GM12875 (cell line): ENCODE measurements around the gene KCNG2.

Experiments used
- H3K4me3 ChIP-seq: one replicate; pipeline ENCODE4 v1.5.1; 2011; ENCODE audit warnings: low read depth, low read length, control low read depth
- TF ChIP-seq, protein P1 (sequence below): IDR thresholded peaks from 2 replicates; pipeline ENCODE4 v1.5.1; 2011; ENCODE audit warnings: low read depth, mild to moderate bottlenecking, control low read depth, inconsistent platforms, low read length, moderate library complexity, borderline replicate concordance; ENCODE audit not compliant: insufficient read depth

Gene KCNG2

DNA sequence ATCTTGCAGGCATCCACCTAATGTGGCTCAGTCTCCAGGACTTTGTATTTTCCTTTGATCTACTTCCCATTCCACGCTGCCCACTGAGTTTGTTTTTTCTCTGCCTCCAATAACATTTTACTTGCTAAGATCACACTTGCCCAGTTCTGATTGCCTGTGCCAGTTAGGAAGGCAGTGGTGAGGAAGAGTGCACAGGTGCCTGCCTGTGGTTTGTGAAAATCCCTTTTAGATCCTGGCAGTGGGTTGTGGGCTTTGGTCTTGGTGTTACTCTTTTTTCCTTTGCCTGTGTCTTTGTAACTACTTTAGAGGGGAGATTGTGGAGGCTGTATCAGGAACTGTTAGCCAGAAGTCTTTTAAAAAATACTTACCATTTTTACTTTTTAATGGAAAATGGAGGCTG lies 36.9 kb upstream of the KCNG2 start:
- H3K4me3 ChIP-seq, result no peak overlapping the region
- TF ChIP-seq, protein P1, sequence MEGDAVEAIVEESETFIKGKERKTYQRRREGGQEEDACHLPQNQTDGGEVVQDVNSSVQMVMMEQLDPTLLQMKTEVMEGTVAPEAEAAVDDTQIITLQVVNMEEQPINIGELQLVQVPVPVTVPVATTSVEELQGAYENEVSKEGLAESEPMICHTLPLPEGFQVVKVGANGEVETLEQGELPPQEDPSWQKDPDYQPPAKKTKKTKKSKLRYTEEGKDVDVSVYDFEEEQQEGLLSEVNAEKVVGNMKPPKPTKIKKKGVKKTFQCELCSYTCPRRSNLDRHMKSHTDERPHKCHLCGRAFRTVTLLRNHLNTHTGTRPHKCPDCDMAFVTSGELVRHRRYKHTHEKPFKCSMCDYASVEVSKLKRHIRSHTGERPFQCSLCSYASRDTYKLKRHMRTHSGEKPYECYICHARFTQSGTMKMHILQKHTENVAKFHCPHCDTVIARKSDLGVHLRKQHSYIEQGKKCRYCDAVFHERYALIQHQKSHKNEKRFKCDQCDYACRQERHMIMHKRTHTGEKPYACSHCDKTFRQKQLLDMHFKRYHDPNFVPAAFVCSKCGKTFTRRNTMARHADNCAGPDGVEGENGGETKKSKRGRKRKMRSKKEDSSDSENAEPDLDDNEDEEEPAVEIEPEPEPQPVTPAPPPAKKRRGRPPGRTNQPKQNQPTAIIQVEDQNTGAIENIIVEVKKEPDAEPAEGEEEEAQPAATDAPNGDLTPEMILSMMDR, result no peak

DNA sequence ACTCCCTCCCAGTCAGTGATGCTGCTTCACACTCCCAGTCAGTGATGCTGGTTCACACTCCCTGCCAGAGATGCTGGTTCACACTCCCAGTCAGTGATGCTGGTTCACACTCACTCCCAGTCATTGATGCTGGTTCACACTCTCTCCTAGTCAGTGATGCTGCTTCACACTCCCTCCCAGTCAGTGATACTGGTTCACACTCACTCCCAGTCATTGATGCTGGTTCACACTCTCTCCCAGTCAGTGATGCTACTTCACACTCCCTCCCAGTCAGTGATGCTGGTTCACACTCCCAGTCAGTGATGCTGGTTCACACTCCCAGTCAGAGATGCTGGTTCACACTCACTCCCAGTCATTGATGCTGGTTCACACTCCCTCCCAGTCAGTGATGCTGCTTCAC lies 34.3 kb upstream of the KCNG2 start:
- no peak overlapping the region for H3K4me3 ChIP-seq
- TF ChIP-seq, protein P1, result no peak

DNA sequence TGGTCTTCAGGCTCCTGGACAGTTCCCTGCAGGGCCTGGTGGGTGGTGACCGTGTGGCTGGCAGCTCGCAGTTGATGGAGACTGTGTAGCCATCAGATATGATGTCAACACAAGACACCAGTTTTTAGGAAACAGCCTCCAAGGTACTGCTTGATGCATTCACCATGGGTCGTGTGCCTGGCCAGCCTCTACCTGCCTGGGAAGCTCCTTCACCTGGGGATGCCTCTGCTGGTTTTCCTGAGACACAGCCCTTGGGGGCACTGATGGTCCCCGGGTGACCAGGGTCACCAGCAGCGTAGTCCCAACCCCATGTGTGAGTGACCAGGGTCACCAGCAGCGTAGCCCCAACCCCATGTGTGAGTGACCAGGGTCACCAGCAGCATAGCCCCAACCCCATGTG lies 33.6 kb upstream of the KCNG2 start:
- TF ChIP-seq, protein P1, result no peak

DNA sequence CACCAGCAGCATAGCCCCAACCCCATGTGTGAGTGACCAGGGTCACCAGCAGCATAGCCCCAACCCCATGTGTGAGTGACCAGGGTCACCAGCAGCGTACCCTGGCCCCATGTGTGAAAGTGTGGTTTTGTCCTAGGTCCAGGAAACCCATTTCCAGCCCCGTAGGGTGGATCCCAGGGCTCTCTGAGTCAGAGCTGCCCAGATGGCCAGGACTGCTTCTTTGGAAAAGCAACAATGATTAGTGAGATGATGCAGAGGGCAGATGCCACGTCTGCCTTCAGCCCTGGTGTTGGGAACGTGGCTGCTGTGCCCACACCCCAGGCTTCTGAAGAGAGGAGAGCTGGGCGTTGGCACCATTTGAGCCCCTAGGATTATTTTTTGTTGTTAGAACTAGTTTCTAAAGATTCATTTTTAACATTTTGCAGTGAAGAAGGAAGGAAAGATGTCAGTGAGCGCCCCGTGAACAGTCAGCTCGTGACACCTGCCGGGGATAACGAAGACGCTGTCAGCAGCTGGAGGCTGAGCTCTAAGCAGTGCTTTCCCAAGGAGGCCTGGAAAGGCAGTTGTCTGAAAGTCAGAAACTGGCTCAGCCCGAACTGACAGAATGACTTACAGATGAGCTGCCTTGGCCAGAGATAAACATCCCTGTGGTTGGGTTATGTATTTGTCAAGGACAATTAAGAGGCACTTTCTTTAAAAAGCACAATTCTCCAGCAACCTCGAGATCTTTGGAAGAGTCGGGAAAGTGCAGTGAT lies 32.1 kb upstream of the KCNG2 start:
- no peak overlapping the region for H3K4me3 ChIP-seq
- TF ChIP-seq, protein P1, result no peak

More for the DNA sequence above, 33.6 kb upstream of the KCNG2 start:
- H3K4me3 ChIP-seq, result no peak overlapping the region

DNA sequence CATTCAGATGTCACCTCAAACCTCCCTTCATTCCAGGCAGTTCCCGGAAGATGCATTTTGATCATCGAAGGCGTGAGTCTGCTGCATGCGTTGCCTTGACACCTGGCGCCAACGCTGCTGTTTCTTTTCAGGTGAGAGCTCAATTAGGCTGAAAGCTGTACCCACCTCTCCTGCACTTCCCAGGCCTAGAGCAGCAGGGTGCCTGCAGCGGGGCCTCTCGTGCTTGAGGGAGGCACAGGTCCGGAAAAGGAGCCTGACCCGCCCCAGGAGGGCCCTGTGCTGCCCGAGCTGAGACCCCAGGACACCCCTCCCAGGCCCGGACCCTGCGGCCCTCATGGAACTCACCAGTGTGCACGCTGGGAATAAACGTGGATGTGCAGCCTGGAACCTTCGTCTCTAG lies 31.4 kb upstream of the KCNG2 start:
- TF ChIP-seq, protein P1, result no peak
- no peak overlapping the region for H3K4me3 ChIP-seq

DNA sequence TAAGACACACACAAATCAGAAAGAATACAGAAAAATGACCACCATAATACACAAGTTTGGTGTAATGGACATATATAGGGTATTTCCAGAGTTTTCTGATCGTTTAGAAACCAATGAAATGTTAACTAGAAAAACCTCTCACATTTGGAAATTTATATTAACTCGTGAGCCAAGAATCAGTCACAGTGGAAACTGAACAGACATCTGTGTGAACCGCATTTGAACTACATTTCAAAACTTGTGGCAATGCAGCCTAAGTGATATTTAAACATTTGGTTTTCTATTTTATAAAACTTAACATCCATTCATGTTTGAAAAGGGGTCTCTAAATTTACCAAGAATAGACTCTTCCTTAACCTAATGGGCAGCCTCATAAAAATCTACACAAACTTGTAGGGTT lies 29.0 kb upstream of the KCNG2 start:
- TF ChIP-seq, protein P1, result no peak
- H3K4me3 ChIP-seq, result no peak overlapping the region

DNA sequence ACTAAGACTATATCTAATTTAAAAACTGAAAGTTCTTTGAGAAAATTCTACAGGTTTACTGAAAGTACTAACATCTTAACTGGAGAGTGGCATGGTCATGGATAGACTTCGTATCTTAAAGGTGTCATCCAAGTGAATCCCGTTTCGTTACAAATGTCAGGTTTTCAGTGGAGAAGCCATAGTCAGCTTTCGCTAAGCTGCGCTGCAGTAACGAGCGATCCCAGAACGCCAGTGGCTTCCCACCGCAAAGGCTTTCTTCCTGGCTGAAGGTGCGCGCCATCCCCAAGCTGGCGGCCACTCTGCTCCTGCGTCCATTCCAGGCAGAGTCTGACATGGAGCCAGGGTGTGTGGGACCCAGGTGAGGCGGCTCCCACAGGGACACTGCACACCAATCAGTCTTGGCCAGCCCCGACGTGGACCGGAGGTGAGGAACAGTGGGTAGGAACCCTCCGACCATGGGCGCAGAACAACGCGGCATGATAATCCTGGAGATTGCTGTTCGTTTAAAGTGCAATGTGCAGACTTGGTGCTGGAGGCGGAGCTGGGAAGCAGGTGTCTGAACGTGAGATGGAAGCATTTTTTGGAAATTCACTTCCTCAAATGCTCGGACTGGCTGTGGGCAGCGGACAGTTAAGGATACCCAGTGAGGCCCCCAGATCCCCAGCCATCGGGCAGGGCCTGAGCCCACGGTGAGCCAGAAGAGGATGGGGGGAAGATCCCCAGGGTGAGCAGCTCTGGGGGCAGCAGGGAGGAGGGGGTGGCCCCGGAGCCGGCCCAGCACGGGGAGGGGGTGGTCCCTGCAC lies 27.8 kb upstream of the KCNG2 start:
- TF ChIP-seq, protein P1, result no peak

More for the DNA sequence above, 27.8 kb upstream of the KCNG2 start:
- no peak overlapping the region for H3K4me3 ChIP-seq
